AG09309 (cell line): ENCODE measurements around the gene NDUFAB1.
"Not testable (repeated sequence)": the region's sequence is repeated elsewhere in the genome, so short reads cannot be mapped to it uniquely, and the experiment has no call there.

Experiments used
- DNase-seq: peaks from one replicate; pipeline ENCODE4 v3.0.0-alpha.2; 2010; ENCODE audit warnings: low read depth
- H3K4me3 ChIP-seq: 2 replicates; pipeline ENCODE4 v1.5.1; 2011; ENCODE audit warnings: mild to moderate bottlenecking, low read depth, low read length, moderate library complexity; ENCODE audit not compliant: control insufficient read depth
- TF ChIP-seq, protein P1 (sequence below): IDR thresholded peaks from 2 replicates; pipeline ENCODE4 v1.5.1; 2011; ENCODE audit warnings: mild to moderate bottlenecking, low read depth, low read length, inconsistent platforms; ENCODE audit not compliant: insufficient read depth, control insufficient read depth; ENCODE audit errors: missing control alignments

NDUFAB1 gene

DNA sequence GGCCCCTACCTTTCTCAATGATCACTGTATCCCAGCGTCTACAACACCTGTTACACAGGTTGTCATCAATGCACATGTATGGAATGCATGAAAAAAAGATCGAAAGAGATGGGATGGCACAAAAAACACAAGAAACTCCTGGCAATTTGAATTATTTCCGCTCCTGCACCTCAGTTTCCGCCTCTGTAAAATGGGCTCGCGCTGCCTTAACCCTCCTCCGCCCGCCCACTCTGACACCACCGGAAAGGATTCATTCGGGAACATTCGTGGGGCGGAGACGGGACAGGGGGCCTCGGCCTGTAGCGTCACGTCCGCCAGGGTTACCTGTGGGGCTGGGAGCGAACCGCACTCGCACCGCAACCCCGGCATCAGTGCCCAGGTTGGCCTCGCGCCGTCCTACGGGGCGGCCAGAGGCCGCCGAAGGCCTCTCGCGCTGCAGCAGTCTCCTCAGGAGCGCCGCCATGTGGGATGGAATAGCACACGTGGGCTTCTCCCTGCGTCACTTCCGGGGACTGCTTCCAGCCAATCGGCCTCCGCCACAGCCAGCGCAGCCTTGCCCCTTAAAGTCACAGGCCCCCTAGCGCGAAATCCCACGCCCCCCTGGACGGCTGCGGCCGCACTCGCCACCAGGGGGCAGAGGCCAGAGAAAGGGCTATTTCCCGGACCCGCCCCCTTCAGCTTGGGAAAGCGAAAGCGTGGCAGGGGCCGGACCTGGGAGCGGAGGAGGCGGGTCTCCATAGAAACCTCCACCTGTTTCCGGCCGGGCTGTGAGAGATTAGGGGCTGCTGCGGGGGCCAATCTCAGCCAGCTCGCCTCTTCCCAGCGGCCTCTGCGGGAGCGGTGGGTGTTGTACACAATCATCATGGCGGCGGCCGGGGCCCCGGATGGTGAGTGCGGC is 39.0 kb downstream of the NDUFAB1 start, which contains the start of the genes EARS2 and UBFD1:
Gene EARS2, minus strand, starts transcription at position 470 of the 898 bp plus-strand sequence. Its CDS starts 7 bp downstream, at position 463.
Gene UBFD1, plus strand, starts transcription at position 847 of the 898 bp plus-strand sequence. Its CDS starts 16 bp downstream, at position 863.
- DNase-seq, result peak; percentile 92
- H3K4me3 ChIP-seq, result peak within 1 kb of the TSS; percentile 96
- TF ChIP-seq, protein P1, sequence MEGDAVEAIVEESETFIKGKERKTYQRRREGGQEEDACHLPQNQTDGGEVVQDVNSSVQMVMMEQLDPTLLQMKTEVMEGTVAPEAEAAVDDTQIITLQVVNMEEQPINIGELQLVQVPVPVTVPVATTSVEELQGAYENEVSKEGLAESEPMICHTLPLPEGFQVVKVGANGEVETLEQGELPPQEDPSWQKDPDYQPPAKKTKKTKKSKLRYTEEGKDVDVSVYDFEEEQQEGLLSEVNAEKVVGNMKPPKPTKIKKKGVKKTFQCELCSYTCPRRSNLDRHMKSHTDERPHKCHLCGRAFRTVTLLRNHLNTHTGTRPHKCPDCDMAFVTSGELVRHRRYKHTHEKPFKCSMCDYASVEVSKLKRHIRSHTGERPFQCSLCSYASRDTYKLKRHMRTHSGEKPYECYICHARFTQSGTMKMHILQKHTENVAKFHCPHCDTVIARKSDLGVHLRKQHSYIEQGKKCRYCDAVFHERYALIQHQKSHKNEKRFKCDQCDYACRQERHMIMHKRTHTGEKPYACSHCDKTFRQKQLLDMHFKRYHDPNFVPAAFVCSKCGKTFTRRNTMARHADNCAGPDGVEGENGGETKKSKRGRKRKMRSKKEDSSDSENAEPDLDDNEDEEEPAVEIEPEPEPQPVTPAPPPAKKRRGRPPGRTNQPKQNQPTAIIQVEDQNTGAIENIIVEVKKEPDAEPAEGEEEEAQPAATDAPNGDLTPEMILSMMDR, result peak; percentile 91

DNA sequence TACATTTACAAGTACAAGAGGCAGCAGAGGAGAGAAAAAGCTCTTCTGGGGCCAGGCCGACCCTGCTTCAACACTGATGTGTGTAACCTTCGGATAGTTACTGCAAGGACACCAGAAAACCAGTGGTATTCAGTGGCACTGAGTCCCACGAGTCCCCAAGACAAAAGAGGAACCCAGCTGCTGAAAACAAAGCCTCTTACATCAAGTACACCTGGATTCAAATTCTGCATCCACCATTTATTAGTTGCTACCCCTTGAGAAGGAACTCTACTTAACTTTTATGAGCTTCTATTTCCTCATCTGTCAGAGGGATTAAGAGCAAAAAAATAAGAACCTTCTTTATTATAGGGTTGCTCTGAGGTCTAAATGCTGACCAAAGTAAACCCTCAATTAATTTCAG is 41.6 kb downstream of the NDUFAB1 start:
- DNase-seq, result no peak
- TF ChIP-seq, protein P1, result no peak
- no peak overlapping the region for H3K4me3 ChIP-seq

DNA sequence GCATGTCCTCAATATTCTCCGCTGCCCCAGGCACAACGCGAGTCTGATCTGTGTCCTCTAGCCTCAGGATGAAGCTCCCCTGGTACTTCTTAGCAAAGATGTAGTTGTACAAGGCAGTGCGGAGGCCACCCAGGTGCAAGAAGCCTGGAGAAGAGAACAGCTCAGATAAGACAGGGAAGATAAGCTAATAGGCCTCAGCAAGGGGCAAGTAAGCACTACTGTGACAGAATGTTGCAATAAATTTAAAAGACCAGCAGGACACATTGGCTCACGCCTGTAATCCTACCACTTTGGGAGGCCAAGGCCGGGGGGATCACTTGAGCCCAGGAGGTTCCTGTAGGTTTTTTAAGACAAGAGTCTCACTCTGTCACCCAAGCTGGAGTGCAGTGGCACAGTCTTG is 44.0 kb downstream of the NDUFAB1 start:
- no peak for DNase-seq
- no peak overlapping the region for H3K4me3 ChIP-seq
- TF ChIP-seq, protein P1, result no peak

DNA sequence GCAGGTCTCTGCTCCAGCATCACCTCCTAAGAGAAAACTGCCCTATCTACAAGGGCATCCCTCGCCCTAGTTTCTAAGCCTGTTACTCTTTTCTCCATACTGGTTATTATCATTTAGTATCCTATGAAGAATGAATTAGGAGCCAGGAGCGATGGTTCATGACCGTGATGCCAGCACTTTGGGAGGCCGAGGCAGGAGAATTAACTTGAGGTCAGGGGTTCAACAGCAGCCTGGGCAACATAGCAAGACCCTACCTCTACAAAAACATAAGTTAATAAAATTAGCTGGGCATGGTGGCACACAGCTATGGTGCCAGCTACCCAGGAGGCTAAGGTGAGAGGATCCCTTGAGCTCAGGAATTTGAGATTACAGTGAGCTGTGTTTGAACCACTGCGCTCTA is 46.2 kb downstream of the NDUFAB1 start:
- TF ChIP-seq, protein P1, result no peak
- no peak for DNase-seq
- no peak overlapping the region for H3K4me3 ChIP-seq

DNA sequence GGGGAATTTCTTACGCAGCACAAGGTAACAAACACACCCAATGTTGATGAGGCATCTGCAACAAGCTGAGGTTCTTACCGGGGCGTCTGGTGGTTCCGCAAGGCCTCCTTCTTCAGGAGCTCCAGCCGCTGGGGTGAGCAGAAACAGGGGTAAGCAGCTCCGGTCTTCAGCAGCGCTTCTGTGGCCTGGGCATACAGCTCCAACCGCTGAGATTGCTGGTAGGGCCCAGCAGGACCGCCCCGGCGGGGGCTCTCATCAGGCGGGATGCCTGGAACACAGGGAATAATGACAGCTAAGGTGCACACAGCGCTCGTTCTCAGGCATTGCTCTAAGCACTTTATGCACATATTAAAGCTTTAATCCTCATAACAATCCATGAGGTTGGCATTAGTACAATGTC is 51.7 kb downstream of the NDUFAB1 start:
- no peak overlapping the region for H3K4me3 ChIP-seq
- TF ChIP-seq, protein P1, result no peak
- no peak for DNase-seq

DNA sequence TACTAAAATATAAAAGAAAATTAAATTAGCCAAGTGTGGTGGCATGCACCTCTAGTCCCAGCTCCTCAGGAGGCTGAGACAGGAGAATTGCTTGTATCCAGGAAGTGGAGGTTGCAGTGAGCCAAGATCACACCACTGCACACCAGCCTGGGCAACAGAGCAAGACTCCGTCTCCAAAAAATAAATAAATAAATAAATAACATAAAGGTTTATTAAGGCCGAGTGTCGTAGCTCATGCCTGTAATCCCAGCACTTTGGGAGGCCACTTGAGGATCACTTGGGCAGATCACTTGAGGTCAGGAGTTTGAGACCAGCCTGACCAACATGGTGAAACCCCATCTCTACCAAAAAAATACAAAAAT is 55.3 kb downstream of the NDUFAB1 start:
- DNase-seq, H3K4me3 ChIP-seq: not testable (repeated sequence)
